Activated CD4-positive, alpha-beta memory T cell treated with anti-CD3 and anti-CD28 coated beads for 36 hours (primary cell): Measurements from ENCODE around the gene PDXP. TPM values are rescaled to one million over a fixed set of nuclear protein-coding genes. Genes with fewer than 3 reads are reported as not detected.
A peak's percentile ranks its signal among the peaks of the same experiment; 100 is the strongest.

ENCODE experiments used
- CTCF ChIA-PET: fragments of 350-600 bp; sonication (Branson Sonifier 250); formaldehyde crosslinking; loops from one replicate; lab custom pipeline; 2021; ENCODE audit warnings: antibody characterized with exemption, inconsistent platforms; lab: Charles Lee
- POLR2A ChIA-PET: fragments of 350-600 bp; sonication (Branson Sonifier 250); formaldehyde crosslinking; loops from one replicate; lab custom pipeline; 2021; ENCODE audit warnings: antibody characterized with exemption; lab: Charles Lee
- DNase-seq: peaks from one replicate; pipeline ENCODE4 v3.0.0-alpha.2; 2020
- H3K27ac Mint-ChIP-seq: one replicate; pipeline ENCODE4 v1.8.0; 2021; ENCODE audit warnings: mixed read lengths
- H3K27me3 Mint-ChIP-seq: one replicate; pipeline ENCODE4 v1.8.0; 2021; ENCODE audit warnings: mixed read lengths
- H3K36me3 Mint-ChIP-seq: one replicate; pipeline ENCODE4 v1.8.0; 2021; ENCODE audit warnings: mixed read lengths
- H3K4me1 Mint-ChIP-seq: one replicate; pipeline ENCODE4 v1.8.0; 2021; ENCODE audit warnings: low read depth, mixed read lengths
- H3K4me3 Mint-ChIP-seq: one replicate; pipeline ENCODE4 v1.8.0; 2021; ENCODE audit warnings: mild to moderate bottlenecking, mixed read lengths
- H3K9me3 Mint-ChIP-seq: one replicate; pipeline ENCODE4 v1.8.0; 2021; ENCODE audit warnings: mixed read lengths
- intact Hi-C: fragments of 100-400 bp; cut with micrococcal nuclease; formaldehyde crosslinking; loops from one replicate; pipeline ENCODE4 v1.15.1; 2023
- total RNA-seq, 2 experiments: library from RNA; stranded (reverse); gene quantifications; one replicate each; pipeline ENCODE4 v1.2.3, GENCODE V29; 2021

The PDXP gene
- total RNA-seq, 2 experiments from 2014 or later = 21.9 to 22.9 TPM

DNA sequence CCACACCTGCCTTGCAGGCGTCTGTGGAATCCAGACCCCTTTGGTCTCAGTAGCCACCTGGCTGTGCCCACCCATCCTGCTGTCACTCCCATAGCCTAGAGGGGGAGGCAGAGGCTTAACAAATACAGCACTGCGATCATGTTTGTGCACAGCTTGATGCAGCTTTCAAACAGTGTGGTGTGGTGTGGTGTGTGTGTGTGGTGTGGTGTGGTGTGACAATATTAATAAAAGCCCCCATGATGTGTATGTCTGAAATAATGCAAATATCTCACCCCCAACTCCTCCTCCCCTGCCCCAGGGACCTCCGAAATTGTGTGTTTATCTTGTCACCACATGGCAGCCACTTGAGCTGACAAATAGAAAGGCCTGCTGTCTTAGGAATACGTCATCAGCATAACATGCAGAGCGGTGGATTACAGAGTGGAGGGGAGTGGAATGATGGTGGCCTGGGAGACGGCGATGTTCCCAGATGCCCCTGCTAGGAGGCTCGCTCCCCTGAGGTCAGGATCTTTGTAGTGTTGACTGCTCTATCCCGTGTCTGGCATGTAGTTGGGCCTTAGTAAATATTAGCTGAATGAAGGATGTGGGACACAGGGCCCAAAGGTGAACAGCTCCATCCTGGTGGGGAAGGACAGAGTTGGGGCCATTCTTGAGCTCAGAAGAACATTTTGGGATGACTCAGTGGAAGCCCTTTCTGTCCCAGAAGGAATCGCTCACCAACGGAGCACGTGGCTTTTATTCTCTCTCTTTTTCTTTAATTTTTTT, 2.8 kb downstream of the PDXP start:
- H3K27ac Mint-ChIP-seq = no peak overlapping the region
- no peak overlapping the region for H3K4me3 Mint-ChIP-seq
- intact Hi-C loops = no loop called here
- H3K9me3 Mint-ChIP-seq = no peaks in the 10 kb centered on the region
- H3K27me3 Mint-ChIP-seq = no peaks in the 10 kb centered on the region
- POLR2A ChIA-PET = interaction anchor here (1.1 to 1.9 kb wide), 2 partner anchors 10 to 14 kb away, joined by 3 to 9 read pairs; partner anchors contain the start of gene LGALS1
- CTCF ChIA-PET = interaction anchor here (0.8 to 14.0 kb wide), 8 partner anchors 10 to 94 kb away, joined by 4 to 184 read pairs (median 6); partner anchors contain the start of gene LGALS1
- peaks cover 12% of the 10 kb centered on the region for H3K36me3 Mint-ChIP-seq
- peaks cover 31% of the 10 kb centered on the region for H3K4me1 Mint-ChIP-seq
- DNase-seq = no peak

DNA sequence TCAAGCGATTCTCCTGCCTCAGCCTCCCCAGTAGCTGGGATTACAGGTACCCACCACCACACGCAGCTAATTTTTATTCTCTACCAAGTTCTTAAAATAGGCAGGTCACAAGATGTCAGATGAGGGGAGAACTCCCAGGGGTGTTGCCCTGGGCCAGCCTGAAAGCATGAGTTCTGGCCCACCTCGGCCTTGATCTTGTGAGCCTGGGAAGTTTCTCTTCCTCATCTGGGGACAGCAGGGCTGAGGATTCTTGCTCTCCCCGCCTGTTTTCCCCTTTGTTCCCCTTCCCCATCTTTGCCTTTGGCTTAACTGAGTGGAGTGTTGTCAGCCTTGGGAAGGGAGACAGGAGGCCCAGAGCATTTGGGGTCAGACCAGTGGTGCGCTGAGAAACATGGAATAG, 3.5 kb downstream of the PDXP start:
- intact Hi-C loops = no loop called here
- ChIA-PET POLR2A (interaction anchor here (1.9 kb wide), 1 partner anchor 13 kb away, joined by 9 read pairs; the partner anchor contains the start of gene LGALS1), CTCF (interaction anchor here (0.8 to 14.0 kb wide), 7 partner anchors 10 to 95 kb away, joined by 4 to 184 read pairs (median 6); partner anchors contain the start of gene LGALS1)
- no peak for DNase-seq
- Mint-ChIP-seq H3K27ac (no peak overlapping the region), H3K4me1 (peaks cover 31% of the 10 kb centered on the region), H3K9me3 (no peaks in the 10 kb centered on the region), H3K4me3 (no peak overlapping the region), H3K36me3 (peaks cover 14% of the 10 kb centered on the region), H3K27me3 (no peaks in the 10 kb centered on the region)

DNA sequence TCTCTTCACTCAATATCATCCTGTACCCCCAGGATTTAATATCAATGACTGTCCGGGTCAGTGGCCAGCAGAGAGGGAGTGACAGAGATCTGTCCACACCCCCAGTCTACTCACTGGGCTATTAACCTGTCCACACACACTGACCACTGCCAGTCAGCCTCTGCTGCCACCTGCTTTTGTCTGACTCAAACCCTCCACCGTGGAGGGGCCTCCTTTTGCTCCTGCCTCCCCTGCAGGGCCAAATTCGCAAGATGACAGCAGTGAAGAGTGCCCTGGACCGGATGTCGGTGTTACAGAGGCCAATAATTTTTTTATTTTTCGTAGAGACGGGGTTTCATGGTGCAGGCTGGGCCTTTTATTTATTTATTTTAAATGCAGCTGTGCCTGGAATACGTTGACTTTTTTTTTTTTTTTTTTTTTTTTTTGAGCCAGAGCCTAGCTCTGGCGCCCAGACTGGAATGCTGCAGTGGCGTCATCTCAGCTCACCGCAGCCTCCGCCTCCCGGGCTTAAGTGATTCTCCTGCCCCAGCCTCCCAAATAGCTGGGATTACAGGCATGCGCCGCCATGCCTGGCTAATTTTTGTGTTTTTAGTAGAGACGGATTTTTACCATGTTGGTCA, 5.1 kb downstream of the PDXP start:
- POLR2A ChIA-PET = interaction anchor here (0.6 to 1.3 kb wide), 3 partner anchors 13 to 726 kb away, joined by 3 read pairs; no protein-coding TSS in a partner anchor
- Mint-ChIP-seq H3K27ac (no peak overlapping the region), H3K36me3 (peaks cover 14% of the 10 kb centered on the region), H3K9me3 (no peaks in the 10 kb centered on the region), H3K4me3 (no peak overlapping the region), H3K27me3 (no peaks in the 10 kb centered on the region), H3K4me1 (peaks cover 25% of the 10 kb centered on the region)
- DNase-seq = no peak
- CTCF ChIA-PET = interaction anchor here (0.8 to 14.0 kb wide), 3 partner anchors 13 to 27 kb away, joined by 3 to 184 read pairs (median 3); no protein-coding TSS in a partner anchor
- intact Hi-C loops = no loop called here

DNA sequence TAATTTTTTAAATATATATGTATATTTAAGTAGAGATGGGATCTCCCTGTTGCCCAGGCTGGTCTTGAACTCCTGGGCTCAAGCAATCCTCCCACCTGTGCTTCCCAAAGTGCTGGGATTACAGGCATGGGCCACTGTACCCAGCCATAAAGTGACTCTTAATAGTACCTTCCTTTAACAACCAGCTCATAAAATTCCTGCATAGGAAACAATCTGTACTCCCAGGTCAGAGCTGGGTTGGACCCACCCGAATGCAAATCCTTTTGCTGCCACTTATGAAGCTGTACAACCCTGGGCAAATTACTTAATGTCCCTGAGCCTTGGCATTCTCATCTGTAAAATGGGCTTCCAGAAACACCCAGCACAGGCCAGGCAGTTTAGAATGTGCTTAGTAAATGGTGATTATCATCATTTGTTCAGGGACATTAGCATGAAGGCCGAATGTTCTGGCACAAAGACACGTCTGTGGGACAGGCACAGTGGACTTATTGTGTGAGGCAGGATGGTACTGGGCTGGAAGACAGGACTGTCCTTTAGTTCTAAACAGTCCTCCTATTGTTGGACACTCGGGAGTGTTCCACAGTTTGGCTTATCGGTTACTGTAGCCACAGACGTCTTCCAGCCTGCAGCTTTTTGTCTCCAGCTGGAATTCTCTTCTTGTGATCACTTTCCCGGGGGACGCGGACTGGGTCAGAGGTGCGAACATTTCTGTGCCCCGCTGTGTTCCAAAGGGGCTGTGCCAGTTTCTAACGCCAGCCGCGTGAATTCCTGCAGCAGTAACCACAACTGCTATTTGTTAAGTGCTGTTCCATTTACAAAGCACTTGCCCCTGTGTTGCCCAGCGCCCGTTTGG, 6.0 kb downstream of the PDXP start:
- Mint-ChIP-seq H3K36me3 (peaks cover 14% of the 10 kb centered on the region), H3K4me1 (peaks cover 24% of the 10 kb centered on the region), H3K4me3 (no peak overlapping the region), H3K9me3 (no peaks in the 10 kb centered on the region), H3K27me3 (no peaks in the 10 kb centered on the region), H3K27ac (no peak overlapping the region)
- POLR2A ChIA-PET = interaction anchor here (0.6 to 1.3 kb wide), 3 partner anchors 12 to 725 kb away, joined by 3 read pairs; no protein-coding TSS in a partner anchor
- CTCF ChIA-PET = interaction anchor here (1.0 to 1.4 kb wide), 2 partner anchors 17 to 28 kb away, joined by 3 read pairs; no protein-coding TSS in a partner anchor
- no peak for DNase-seq
- intact Hi-C loops = no loop called here

DNA sequence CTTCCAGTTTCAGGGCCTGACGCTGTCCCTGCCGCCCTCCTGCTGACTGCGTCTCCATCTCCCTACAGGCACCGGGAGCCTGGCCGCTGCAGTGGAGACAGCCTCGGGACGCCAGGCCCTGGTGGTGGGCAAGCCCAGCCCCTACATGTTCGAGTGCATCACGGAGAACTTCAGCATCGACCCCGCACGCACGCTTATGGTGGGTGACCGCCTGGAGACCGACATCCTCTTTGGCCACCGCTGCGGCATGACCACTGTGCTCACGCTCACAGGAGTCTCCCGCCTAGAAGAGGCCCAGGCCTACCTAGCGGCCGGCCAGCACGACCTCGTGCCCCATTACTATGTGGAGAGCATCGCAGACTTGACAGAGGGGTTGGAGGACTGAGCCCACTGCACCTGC, 7.0 kb downstream of the PDXP start:
- H3K27ac Mint-ChIP-seq = no peak overlapping the region
- CTCF ChIA-PET = no interaction called here

DNA sequence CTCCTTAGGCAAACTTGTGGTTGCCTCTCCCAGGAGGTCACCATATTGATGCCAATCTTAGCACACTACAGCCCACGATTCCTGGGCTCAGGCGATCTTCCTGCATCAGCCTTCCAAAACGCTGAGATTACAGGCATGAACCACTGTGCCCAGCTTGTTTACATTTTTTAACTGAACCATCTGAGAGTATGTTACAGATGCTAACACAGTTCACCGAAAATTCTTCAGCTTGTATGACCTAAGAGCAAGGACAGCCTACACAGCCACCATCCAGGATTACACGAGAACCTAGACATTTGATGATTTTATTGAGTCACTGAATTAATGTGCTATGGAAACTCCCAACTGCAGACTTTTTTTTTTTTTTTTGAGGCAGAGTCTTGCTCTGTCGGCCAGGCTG, 11.1 kb downstream of the PDXP start:
- Mint-ChIP-seq H3K27me3 (no peaks in the 10 kb centered on the region), H3K27ac (peak overlapping the region; percentile 4), H3K36me3 (peaks cover 8% of the 10 kb centered on the region), H3K4me1 (peaks cover 30% of the 10 kb centered on the region), H3K9me3 (no peaks in the 10 kb centered on the region), H3K4me3 (no peak overlapping the region)
- intact Hi-C loops = no loop called here
- DNase-seq = no peak
- POLR2A ChIA-PET = interaction anchor here (0.9 to 1.5 kb wide), 2 partner anchors 26 to 42 kb away, joined by 5 to 9 read pairs; no protein-coding TSS in a partner anchor
- CTCF ChIA-PET = interaction anchor here (0.6 to 24.9 kb wide), 3 partner anchors 12 to 102 kb away, joined by 3 to 574 read pairs (median 5); partner anchors contain the start of gene SH3BP1

More for the DNA sequence above, 7.0 kb downstream of the PDXP start:
- H3K4me1 Mint-ChIP-seq = peaks cover 16% of the 10 kb centered on the region
- no peaks in the 10 kb centered on the region for H3K9me3 Mint-ChIP-seq
- H3K4me3 Mint-ChIP-seq = no peak overlapping the region
- POLR2A ChIA-PET = no interaction called here
- peaks cover 14% of the 10 kb centered on the region for H3K36me3 Mint-ChIP-seq
- intact Hi-C loops = no loop called here
- no peak for DNase-seq
- no peaks in the 10 kb centered on the region for H3K27me3 Mint-ChIP-seq

DNA sequence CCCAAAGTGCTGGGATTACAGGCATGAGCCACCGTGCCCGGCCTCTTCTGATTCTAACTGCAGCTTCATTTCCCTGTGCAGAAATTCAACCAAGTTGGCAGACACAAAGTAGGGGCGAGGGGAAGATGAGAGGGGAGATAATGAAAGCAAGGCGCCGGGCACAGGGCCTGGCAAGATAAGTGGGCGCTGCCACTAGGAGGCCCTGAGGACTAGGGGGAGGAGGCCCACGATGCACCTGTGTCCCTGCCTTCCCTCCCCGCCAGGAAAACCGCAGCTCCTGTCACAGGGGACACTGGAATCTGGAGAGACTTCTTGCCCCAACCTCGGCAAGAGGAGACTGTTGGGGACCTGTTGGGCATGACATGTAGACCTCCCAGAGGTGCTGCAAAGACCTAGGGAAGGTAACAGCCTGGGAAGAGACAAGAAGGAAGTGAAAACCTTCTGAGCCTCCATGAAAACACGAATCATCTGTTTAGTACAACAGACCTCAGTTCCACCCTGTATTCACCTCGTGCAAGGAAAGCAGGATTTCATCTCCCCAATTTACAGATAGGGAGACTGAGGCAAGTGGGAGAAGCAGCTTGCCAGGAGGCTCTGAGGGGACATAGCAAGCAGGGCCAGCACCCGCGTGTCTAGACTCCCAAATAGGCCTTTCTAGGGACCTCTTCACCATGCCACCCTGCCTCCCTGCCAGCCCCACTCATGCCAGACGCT, 13.8 kb downstream of the PDXP start:
- ChIA-PET POLR2A (interaction anchor here (0.6 kb wide), 1 partner anchor 24 kb away, joined by 3 read pairs; no protein-coding TSS in a partner anchor), CTCF (interaction anchor here (0.6 to 24.9 kb wide), 6 partner anchors 9 to 147 kb away, joined by 3 to 574 read pairs (median 4); partner anchors contain the start of gene SH3BP1)
- H3K4me3 Mint-ChIP-seq = no peak overlapping the region
- peaks cover 3% of the 10 kb centered on the region for H3K36me3 Mint-ChIP-seq
- H3K27ac Mint-ChIP-seq = peak overlapping the region; percentile 21
- H3K9me3 Mint-ChIP-seq = no peaks in the 10 kb centered on the region
- H3K27me3 Mint-ChIP-seq = no peaks in the 10 kb centered on the region
- DNase-seq = peak; percentile 22
- intact Hi-C loops = loop anchor here (10.0 kb wide), 1 partner anchor 172 kb away; the partner anchor contains the start of genes ANKRD54 and EIF3L
- H3K4me1 Mint-ChIP-seq = peaks cover 44% of the 10 kb centered on the region

DNA sequence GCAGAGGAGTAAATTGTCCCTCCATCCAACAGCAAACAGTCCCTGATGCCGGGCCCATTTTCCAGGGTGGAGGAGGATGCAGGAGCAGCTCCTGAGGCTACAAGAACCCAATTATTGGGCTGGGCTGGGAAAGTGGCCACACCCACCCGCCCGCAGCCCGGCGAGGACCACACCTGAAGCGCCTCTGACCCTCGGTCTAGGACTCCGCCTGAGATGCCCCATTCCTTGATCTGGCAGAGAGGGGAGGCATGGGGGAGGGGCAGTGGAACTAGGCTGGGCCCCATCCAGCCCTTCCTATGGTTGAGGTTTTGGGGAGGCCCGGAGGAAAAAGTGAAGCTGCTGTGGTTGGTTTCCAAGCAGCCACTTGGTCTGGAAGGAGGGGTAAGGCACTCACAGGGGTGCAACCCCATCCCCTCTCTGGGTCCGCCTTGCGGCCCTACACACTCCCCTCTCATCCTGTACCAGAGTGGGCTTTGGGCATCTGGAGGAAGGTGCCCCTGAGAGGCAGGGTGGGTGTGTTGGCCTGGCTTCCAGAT, 14.5 kb downstream of the PDXP start:
- ChIA-PET POLR2A (no interaction called here), CTCF (interaction anchor here (0.8 to 24.9 kb wide), 4 partner anchors 8 to 66 kb away, joined by 3 to 574 read pairs (median 4); partner anchors contain the start of gene SH3BP1)
- Mint-ChIP-seq H3K4me1 (peaks cover 47% of the 10 kb centered on the region), H3K27me3 (no peaks in the 10 kb centered on the region), H3K9me3 (no peaks in the 10 kb centered on the region), H3K27ac (no peak overlapping the region), H3K36me3 (peaks cover 7% of the 10 kb centered on the region), H3K4me3 (no peak overlapping the region)
- peak; percentile 27 for DNase-seq
- intact Hi-C loops = loop anchor here (10.0 kb wide), 1 partner anchor 172 kb away; the partner anchor contains the start of genes ANKRD54 and EIF3L

DNA sequence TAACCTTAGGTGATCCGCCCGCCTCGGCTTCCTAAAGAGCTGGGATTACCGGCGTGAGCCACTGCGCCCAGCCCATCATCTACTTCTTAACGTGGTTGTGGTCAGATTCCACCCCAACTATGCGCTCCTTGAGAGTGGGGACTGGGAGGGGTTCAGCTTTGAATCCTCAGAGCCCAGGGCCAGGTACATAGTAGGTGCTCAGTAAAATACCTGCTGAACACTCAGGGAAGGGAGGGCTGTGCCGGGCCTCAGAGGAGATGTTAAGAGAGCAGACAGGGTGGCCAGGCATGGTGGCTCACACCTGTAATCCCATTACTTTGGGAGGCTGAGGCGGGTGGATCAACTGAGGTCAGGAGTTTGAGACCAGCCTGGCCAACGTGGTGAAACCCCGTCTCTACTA, 15.7 kb downstream of the PDXP start:
- H3K4me1 Mint-ChIP-seq = peaks cover 49% of the 10 kb centered on the region
- intact Hi-C loops = loop anchor here (10.0 kb wide), 1 partner anchor 171 kb away; the partner anchor contains the start of genes ANKRD54 and EIF3L
- no peak overlapping the region for H3K27ac Mint-ChIP-seq
- ChIA-PET POLR2A (interaction anchor here (0.5 to 2.5 kb wide), 5 partner anchors 11 to 170 kb away, joined by 3 to 9 read pairs (median 4); partner anchors contain the start of gene ANKRD54), CTCF (interaction anchor here (1.4 to 24.9 kb wide), 5 partner anchors 11 to 67 kb away, joined by 3 to 574 read pairs (median 5); partner anchors contain the start of genes PDXP and SH3BP1)
- no peaks in the 10 kb centered on the region for H3K27me3 Mint-ChIP-seq
- no peaks in the 10 kb centered on the region for H3K9me3 Mint-ChIP-seq
- H3K4me3 Mint-ChIP-seq = peak overlapping the region; percentile 39
- DNase-seq = no peak
- peaks cover 8% of the 10 kb centered on the region for H3K36me3 Mint-ChIP-seq
